ENCODE results near the gene RAB4B.
"Not testable (repeated sequence)": the region's sequence is repeated elsewhere in the genome, so short reads cannot be mapped to it uniquely, and the experiment has no call there.

Gene RAB4B

DNA sequence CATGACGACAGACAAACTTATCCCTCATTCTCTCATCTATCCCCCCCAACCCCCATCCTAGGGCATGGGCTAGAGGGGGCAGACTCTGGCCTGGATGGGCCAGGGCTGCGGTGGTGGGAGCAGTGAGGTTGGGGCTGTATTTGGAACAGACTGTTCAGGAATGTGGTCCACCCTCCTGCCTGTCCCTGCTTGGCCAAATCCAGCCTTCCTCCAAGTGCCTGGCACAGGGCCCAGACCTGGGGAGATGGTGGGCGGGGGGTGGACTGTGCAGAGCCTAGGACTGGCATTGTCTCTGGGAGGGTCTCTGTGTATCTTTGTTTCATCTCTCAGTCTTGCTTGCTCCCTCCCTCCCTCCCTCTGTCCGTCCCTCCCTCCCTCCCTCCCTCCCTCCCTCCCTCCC, 35.1 kb downstream of the RAB4B start:
- no peak for TF ChIP-seq CTCF (conservative IDR thresholded peaks at IDR 0.05; ENCODE audit: low read depth)
- no peak for DNase-seq (ENCODE audit: low spot score)
- ChIA-PET CTCF (no interaction called here), POLR2A (ENCODE audit: low non-redundant PET) (no interaction called here)
- peak overlapping the region; percentile 88 for H3K27ac ChIP-seq

DNA sequence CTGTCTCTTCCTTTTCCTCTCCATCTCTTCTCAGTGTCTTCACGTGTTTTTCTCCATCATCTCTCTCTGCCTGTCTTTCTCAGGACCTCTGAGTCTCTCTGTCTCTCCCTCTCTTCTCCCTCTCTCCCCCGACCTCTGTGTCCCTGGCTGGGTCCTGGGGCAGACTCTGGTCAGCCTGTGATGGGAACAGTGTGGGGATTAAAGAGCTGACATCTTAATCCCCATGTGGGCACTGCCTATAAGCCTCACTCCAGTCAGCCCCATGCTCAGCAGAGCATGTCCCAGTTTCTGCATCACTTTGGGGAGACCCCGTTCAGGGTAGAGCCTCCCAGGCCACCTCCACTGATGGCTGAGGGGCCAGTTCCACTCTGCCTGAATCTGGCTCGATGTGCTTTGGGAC, 37.2 kb downstream of the RAB4B start:
- TF ChIP-seq CTCF (conservative IDR thresholded peaks at IDR 0.05; ENCODE audit: low read depth), result no peak
- no peak for DNase-seq (ENCODE audit: low spot score)
- H3K27ac ChIP-seq, result no peak overlapping the region
- ChIA-PET POLR2A (ENCODE audit: low non-redundant PET) (no interaction called here), CTCF (interaction anchor here (0.7 kb wide), 1 partner anchor 478 kb away, joined by 4 read pairs; no protein-coding TSS in a partner anchor)

DNA sequence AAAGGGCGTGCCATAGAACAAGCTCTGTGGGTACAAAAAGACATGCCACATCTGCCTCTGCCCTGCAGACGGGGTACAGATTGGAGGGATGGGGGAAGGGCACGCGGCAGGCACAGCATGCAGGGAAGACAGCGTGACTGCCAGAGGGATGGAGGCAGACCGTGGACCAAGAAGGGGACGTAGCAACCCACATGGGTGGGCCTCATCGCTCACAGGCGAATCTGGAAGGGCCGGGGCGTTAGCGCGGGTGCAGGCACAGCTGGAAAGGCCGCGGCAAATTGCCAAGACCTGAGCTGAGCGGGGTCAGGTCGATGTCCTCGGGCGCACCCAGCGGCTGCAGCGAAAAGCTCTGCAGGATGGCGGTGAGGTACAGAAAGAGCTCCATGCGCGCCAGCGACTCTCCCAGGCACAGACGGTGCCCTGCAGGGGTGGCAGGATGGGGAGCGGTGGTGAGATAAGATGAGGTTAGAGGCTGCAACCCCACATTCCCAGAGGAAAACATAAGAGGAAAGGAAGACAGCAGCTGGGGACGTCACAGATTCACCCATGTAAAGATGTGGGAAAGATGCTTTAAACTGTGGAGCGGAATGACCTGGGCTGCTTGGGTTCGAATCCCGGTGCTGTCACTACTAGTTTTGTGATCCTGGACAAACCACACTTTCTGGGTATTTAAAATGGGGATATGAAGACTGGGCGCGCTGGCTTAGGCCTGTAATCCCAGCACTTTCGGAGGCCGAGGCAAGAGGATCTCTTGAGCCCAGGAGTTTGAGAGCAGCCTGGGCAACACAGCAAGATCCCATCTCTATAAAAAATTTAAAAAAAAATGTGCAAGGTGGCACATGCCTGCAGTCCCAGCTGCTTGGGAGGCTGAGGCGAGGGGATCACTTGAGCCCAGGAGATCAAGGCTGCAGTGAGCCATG, 40.7 kb downstream of the RAB4B start:
- POLR2A ChIA-PET (ENCODE audit: low non-redundant PET); DNase-seq (ENCODE audit: low spot score): not testable (repeated sequence)
- TF ChIP-seq CTCF (conservative IDR thresholded peaks at IDR 0.05; ENCODE audit: low read depth), result peak; percentile 75
- CTCF ChIA-PET, result interaction anchor here (0.9 to 1.8 kb wide), 3 partner anchors 17 to 156 kb away, joined by 3 to 11 read pairs (median 5); no protein-coding TSS in a partner anchor
- H3K27ac ChIP-seq, result peak overlapping the region; percentile 74

- POLR2A ChIA-PET (ENCODE audit: low non-redundant PET); DNase-seq (ENCODE audit: low spot score): not testable (repeated sequence)
- TF ChIP-seq CTCF (conservative IDR thresholded peaks at IDR 0.05; ENCODE audit: low read depth), result peak; percentile 71
- CTCF ChIA-PET, result interaction anchor here (0.7 to 1.8 kb wide), 6 partner anchors 15 to 325 kb away, joined by 3 to 11 read pairs (median 4); no protein-coding TSS in a partner anchor
- peak overlapping the region; percentile 74 for H3K27ac ChIP-seq
Observed at GRCh38 chr19:40819479-40820234, 41.6 kb downstream of the RAB4B start.

GRCh38 chr19:40822161-40822560, 44.1 kb downstream of the RAB4B start:
- DNase-seq (ENCODE audit: low spot score), result no peak
- POLR2A ChIA-PET (ENCODE audit: low non-redundant PET), result no interaction called here
- no peak for TF ChIP-seq CTCF (conservative IDR thresholded peaks at IDR 0.05; ENCODE audit: low read depth)
- CTCF ChIA-PET, result no interaction called here
- no peak overlapping the region for H3K27ac ChIP-seq

DNA sequence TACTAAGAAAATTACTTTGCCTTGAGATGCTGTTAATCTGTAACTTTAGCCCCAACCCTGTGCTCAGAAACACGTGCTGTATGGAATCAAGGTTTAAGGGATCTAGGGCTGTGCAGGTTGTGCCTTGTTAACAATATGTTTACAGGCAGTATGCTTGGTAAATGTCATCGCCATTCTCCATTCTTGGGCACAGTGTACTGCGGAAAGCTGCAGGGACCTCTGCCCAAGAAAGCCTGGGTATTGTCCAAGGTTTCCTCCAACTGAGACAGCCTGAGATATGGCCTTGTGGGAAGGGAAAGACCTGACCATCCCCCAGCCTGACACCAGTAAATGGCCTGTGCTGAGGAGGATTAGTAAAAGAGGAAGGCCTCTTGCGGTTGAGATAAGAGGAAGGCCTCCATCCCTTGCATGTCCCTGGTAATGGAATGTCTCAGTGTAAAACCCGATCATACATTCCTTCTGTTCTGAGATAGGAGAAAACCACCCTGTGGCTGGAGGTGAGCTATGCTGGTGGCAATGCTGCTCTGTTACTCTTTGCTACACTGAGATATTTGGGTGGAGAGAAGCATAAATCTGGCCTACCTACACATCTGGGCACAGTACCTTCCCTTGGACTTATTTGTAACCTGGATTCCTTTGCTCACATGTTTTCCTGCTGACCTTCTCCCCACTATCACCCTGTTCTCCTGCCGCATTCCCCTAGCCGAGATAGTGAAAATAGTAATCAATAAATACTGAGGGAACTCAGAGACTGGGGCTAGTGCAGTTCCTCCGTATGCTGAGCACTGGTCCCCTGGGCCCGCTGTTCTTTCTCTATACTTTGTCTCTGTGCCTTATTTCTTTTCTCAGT, 44.9 kb downstream of the RAB4B start:
- POLR2A ChIA-PET (ENCODE audit: low non-redundant PET); DNase-seq (ENCODE audit: low spot score); H3K27ac ChIP-seq; CTCF ChIA-PET: not testable (repeated sequence)

DNA sequence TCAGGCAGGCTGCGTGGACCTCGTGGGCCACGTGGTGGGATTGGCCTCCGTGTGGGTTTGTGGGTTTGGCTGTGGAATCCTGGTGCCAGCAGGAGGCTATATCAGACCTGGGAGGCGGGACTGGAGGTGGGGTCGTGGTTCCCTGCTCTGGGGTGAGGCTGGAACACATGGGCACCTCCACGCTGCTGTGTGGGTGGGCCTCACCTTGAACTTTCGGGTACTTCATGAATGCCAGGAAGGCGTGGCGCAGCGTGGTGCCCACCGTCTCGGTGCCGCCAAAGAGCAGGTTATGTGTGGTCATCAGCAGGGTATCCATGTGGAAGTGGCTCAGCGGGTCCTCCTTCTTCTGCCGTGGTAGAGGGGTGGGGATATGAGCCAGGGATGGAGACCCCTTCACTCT, 46.9 kb downstream of the RAB4B start:
- H3K27ac ChIP-seq; POLR2A ChIA-PET (ENCODE audit: low non-redundant PET); DNase-seq (ENCODE audit: low spot score): not testable (repeated sequence)
- CTCF ChIA-PET, result interaction anchor here (0.5 kb wide), 1 partner anchor 115 kb away, joined by 3 read pairs; no protein-coding TSS in a partner anchor

GRCh38 chr19:40825460-40826095, 47.5 kb downstream of the RAB4B start:
- H3K27ac ChIP-seq; CTCF ChIA-PET; DNase-seq (ENCODE audit: low spot score); POLR2A ChIA-PET (ENCODE audit: low non-redundant PET): not testable (repeated sequence)

- POLR2A ChIA-PET (ENCODE audit: low non-redundant PET); DNase-seq (ENCODE audit: low spot score); CTCF ChIA-PET; H3K27ac ChIP-seq: not testable (repeated sequence)
Observed at GRCh38 chr19:40826312-40826698, 48.3 kb downstream of the RAB4B start.

Data from RWPE1 (cell line).